Natural killer cell treated with Interleukin-12 subunit alpha and Interleukin-12 subunit beta and Interleukin-15 and Interleukin-18, amount 100 ng/mL, for 72 hours (primary cell): ENCODE results near the gene GKN1. TPM values are rescaled to one million over a fixed set of nuclear protein-coding genes. Genes with fewer than 3 reads are reported as not detected.

Experiments
- ATAC-seq, 2 donors: fragments of 150-1000 bp; cut with Tn5 transposase in 1 of 2; sonication (Bioruptor Pico), chemical (Tn5 transposase) in 1 of 2; 2 replicates each; pipeline ENCODE4 v1.10.0; 2021
- DNase-seq: peaks from one replicate; pipeline ENCODE4 v3.0.0; 2022; ENCODE audit warnings: low spot score
- H3K27ac Mint-ChIP-seq, 2 donors: 1 replicate in 1 of 2; 2 replicates in 1 of 2; pipeline ENCODE4 v1.8.0; 2022; ENCODE audit warnings: mixed read lengths in 2 of 2, mild to moderate bottlenecking in 1 of 2, moderate library complexity in 1 of 2
- H3K27me3 Mint-ChIP-seq, 2 donors: 1 replicate in 1 of 2; 2 replicates in 1 of 2; pipeline ENCODE4 v1.8.0; 2022; ENCODE audit warnings: mixed read lengths in 2 of 2
- H3K36me3 Mint-ChIP-seq: one replicate; pipeline ENCODE4 v1.8.0; 2022; ENCODE audit warnings: mixed read lengths
- H3K4me1 Mint-ChIP-seq, 2 donors: 1 replicate in 1 of 2; 2 replicates in 1 of 2; pipeline ENCODE4 v1.8.0; 2022; ENCODE audit warnings: low read depth in 2 of 2, mixed read lengths in 2 of 2, mild to moderate bottlenecking in 1 of 2
- H3K4me3 Mint-ChIP-seq: one replicate; pipeline ENCODE4 v1.8.0; 2022; ENCODE audit warnings: mixed read lengths
- H3K9me3 Mint-ChIP-seq: 2 replicates; pipeline ENCODE4 v1.8.0; 2022; ENCODE audit warnings: mixed read lengths
- total RNA-seq, 2 donors: library from RNA; stranded (reverse); gene quantifications; one replicate each; pipeline ENCODE4 v1.2.3, GENCODE V29; 2022

Gene GKN1
- total RNA-seq, 2 donors from 2014 or later = not detected

DNA sequence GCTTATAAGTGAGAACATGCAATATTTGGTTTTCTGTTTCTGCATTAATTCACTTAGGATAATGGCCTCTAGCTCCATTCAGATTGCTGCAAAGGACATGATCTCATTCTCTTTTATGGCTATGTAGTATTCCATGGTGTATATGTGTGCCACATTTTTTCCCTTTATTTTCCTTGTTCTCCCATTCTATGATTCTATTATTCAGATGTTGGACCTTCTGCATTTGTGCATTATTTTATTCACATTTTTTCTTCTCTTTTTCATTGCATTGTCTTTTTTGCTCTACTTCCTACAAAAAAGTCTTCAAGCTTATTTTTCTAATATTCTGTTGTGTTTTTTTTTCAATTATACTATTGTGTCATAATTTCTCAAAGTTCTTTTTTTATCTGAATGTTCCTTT, 27.4 kb downstream of the GKN1 start:
- ATAC-seq (no peak), DNase-seq (no peak)
- Mint-ChIP-seq H3K4me3 (no peak overlapping the region), H3K9me3 (peaks cover 5% of the 10 kb centered on the region), H3K27ac (no peak overlapping the region), H3K27me3 (peaks cover 42 to 71% of the 10 kb centered on the region in 2 donors), H3K4me1 (no peaks in the 10 kb centered on the region), H3K36me3 (peaks cover 21% of the 10 kb centered on the region)

DNA sequence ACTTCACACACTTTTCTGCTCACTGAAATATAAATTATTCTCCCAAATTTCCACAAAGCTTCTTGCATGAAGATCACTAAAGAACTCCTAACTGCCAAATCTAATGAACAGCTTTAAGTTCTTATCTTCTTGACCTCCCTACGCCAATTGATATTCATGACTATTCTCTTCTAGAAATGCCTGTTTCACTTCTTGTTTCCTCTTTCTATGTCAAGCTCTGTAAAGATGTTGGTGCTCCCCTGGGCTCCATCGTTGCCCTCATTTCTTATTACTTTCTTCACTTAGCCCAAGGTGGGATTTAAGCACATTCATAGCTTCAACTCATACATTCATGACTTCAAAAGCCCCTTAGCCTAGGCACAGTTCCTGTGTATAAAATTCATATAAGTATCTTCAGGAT, 29.3 kb downstream of the GKN1 start:
- DNase-seq (no peak), ATAC-seq (no peak)
- H3K27me3 Mint-ChIP-seq = peaks cover 37 to 60% of the 10 kb centered on the region in 2 donors
- no peak overlapping the region for H3K4me3 Mint-ChIP-seq
- no peak overlapping the region for H3K27ac Mint-ChIP-seq
- peaks cover 21% of the 10 kb centered on the region for H3K36me3 Mint-ChIP-seq
- H3K9me3 Mint-ChIP-seq = peaks cover 5% of the 10 kb centered on the region
- no peaks in the 10 kb centered on the region for H3K4me1 Mint-ChIP-seq

DNA sequence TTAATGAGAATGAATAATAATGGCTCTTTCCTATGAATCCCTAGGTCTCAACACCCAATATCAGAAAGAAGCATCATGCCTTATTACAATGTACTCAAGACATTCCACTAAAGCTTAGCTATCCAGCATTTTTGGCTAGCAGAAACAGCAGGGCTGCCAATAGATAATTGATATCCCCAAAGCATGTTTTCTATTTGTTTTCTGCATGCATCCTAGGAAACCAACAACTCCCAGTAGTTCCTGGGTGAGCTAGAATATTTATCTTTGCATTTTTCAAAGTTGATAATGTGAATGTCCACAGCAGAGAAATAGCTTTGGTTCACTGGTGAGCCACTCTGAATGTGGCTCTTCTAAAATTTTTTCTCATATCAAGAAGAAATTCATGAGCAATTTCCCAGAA, 32.7 kb downstream of the GKN1 start:
- ATAC-seq (no peak), DNase-seq (no peak)
- Mint-ChIP-seq H3K4me1 (no peaks in the 10 kb centered on the region), H3K9me3 (no peaks in the 10 kb centered on the region), H3K27me3 (peaks cover 35 to 51% of the 10 kb centered on the region in 2 donors), H3K27ac (no peak overlapping the region), H3K4me3 (no peak overlapping the region), H3K36me3 (peaks cover 11% of the 10 kb centered on the region)

DNA sequence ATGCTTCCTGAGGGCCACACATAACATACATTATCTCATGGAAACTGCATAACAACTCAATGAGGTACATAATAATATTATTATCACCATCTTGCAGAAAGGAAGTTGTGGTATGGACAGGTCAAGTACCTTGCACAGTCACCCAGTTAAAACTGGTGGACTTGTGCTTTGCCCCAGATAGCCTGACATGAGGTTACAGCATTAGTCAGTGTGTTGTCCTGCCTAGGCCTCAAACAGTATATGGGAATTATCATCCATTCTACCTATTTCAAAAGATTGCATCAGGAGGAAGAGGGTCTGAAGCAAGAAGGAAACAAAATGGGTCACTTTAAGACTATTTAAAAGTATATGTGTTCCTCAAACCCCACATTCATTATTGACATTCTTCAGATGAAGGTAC, 33.2 kb downstream of the GKN1 start:
- H3K27me3 Mint-ChIP-seq = peaks cover 35 to 51% of the 10 kb centered on the region in 2 donors
- ATAC-seq (no peak), DNase-seq (no peak)
- H3K4me1 Mint-ChIP-seq = peaks cover 3% of the 10 kb centered on the region in 2 donors
- H3K27ac Mint-ChIP-seq = no peak overlapping the region
- no peak overlapping the region for H3K4me3 Mint-ChIP-seq
- peaks cover 1% of the 10 kb centered on the region for H3K9me3 Mint-ChIP-seq
- H3K36me3 Mint-ChIP-seq = peaks cover 8% of the 10 kb centered on the region

DNA sequence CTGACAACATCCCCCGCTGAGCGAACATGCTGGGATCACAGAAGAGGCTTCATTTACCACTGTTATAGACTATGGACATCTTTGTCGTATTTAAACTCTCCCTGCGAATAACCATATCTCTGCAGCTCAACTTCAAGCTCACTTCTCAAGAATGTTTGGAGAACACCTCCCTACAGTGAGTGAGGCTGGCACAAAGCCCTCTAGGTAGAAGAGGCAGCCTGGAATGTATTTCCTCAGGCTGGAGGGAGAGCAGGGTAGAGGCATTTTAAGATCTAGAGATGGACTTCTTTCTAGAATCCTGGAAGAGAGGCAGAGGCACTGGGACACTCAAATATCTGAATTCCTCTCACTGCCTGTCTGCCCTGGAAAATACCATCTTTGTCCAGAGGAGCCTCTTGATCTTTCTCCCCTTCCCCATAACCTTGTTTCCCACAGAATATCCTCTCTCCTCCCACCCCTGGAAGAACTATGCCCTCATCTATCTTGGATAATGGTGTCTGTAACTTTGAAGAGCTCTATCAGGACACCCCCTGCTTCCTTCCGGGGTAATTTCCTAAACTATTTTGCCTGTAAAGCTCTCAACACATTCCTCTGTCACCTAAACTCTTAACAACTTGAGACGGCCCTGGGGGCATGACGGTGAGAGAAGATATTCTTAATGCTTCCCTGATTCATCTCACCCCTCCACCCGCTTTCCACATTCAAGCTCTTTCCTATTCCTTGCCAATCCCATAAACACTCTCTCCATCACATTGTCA, 36.2 kb downstream of the GKN1 start:
- no peaks in the 10 kb centered on the region for H3K36me3 Mint-ChIP-seq
- peaks cover 3% of the 10 kb centered on the region for H3K9me3 Mint-ChIP-seq
- H3K27ac Mint-ChIP-seq = no peak overlapping the region
- peaks cover 46 to 61% of the 10 kb centered on the region in 2 donors for H3K27me3 Mint-ChIP-seq
- no peak for DNase-seq
- no peak for ATAC-seq
- H3K4me3 Mint-ChIP-seq = no peak overlapping the region
- H3K4me1 Mint-ChIP-seq = peaks cover 9 to 16% of the 10 kb centered on the region in 2 donors

DNA sequence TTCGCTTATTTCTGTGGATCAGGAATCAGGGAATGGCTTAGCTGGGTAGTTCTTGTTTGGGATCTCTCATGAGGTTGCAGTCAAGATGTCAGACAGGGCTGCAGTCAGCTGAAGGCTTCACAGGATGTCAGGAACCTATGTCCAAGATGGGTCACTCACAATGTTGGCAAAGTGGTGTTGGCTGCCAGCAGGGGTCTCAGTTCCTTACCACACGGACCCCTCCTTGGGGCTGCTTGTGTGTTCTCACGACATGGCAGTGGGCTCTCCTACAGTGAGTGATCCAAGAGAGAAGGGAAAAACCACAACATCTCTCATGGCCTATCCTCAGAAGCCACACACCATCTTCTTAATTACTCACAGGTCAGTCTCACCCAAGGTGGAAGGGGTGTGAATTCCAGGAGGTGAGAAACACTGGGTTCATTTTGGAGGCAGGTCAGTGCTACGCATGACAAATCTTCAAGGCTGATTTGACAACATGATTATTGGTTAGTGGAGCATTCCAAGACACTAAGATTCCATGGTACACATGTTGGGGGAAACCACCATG, 37.2 kb downstream of the GKN1 start:
- no peaks in the 10 kb centered on the region for H3K36me3 Mint-ChIP-seq
- no peak overlapping the region for H3K27ac Mint-ChIP-seq
- H3K4me1 Mint-ChIP-seq = peaks cover 9 to 16% of the 10 kb centered on the region in 2 donors
- H3K27me3 Mint-ChIP-seq = peaks cover 37 to 50% of the 10 kb centered on the region in 2 donors
- ATAC-seq (no peak), DNase-seq (no peak)
- H3K9me3 Mint-ChIP-seq = peaks cover 3% of the 10 kb centered on the region
- H3K4me3 Mint-ChIP-seq = no peak overlapping the region

DNA sequence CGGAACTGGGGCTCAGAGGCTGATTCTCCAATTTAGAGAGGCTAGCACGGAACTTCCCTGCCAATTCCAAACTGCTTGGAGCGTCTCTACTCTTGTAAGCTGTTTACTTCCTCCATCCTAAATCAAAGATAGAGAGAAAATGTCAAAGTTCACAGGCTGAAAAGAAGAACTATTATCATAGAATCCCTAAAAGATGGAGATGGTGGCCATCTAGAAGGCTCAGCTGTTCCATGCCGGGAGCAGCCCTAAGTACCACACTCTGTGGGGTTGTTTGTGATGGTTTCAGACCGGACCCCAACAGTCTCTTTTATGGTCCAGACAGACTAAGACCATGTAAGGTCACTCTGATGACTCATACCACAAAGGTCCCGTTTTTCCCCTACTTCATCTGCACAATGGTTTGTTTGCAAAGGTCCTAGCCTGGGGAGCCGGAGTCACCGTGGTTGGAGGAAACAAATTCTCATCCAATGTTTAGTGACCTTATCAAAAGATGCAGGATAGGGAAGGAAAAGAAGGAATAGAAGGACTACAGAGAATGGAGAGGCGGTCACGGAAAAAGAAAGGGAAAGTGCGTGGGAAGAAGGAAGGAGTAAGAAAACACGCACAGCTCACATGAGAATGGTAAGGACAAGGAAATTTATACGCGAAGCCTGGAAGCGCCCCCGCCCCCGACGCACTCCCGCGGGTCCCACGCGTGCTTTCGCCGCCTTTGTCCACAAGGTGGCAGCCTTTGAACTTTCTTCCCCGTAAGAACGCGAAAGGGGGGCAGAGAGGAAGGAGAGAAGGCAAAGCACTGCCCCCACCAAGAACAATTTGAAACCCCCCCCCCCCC, 38.1 kb downstream of the GKN1 start:
- no peak for DNase-seq
- H3K4me3 Mint-ChIP-seq = peak overlapping the region; percentile 87
- no peak for ATAC-seq
- peaks cover 3% of the 10 kb centered on the region for H3K9me3 Mint-ChIP-seq
- H3K4me1 Mint-ChIP-seq = peaks cover 9 to 16% of the 10 kb centered on the region in 2 donors
- peak overlapping the region in 1 of 2 donors; percentile 24 for H3K27ac Mint-ChIP-seq
- H3K36me3 Mint-ChIP-seq = no peaks in the 10 kb centered on the region
- peaks cover 45 to 55% of the 10 kb centered on the region in 2 donors for H3K27me3 Mint-ChIP-seq

DNA sequence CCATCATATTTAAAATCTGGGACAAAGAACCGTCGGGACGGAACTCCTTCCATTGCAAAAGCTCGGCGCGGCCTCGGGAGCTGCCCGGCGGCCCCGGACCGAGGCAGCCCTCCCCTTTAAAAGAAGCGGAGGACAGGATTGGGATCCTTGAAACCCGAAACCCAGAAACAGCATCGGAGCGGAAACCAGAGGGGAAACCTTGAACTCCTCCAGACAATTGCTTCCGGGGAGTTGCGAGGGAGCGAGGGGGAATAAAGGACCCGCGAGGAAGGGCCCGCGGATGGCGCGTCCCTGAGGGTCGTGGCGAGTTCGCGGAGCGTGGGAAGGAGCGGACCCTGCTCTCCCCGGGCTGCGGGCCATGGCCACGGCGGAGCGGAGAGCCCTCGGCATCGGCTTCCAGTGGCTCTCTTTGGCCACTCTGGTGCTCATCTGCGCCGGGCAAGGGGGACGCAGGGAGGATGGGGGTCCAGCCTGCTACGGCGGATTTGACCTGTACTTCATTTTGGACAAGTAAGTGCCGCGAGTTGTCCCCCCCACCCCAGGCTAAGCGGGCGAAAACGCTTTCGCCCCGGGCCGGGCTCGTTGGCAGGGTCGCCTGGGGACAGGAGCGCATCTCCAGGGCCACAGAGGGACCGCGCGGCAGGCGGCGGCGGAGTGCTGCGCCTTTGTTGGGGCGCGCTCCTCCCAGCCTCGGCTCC, 38.9 kb downstream of the GKN1 start, which contains the start of gene ANTXR1:
ANTXR1 (plus strand) TSS at position 38 of the 698 bp plus-strand sequence; CDS start at position 359, 321 bp downstream.
- H3K36me3 Mint-ChIP-seq = no peaks in the 10 kb centered on the region

DNA sequence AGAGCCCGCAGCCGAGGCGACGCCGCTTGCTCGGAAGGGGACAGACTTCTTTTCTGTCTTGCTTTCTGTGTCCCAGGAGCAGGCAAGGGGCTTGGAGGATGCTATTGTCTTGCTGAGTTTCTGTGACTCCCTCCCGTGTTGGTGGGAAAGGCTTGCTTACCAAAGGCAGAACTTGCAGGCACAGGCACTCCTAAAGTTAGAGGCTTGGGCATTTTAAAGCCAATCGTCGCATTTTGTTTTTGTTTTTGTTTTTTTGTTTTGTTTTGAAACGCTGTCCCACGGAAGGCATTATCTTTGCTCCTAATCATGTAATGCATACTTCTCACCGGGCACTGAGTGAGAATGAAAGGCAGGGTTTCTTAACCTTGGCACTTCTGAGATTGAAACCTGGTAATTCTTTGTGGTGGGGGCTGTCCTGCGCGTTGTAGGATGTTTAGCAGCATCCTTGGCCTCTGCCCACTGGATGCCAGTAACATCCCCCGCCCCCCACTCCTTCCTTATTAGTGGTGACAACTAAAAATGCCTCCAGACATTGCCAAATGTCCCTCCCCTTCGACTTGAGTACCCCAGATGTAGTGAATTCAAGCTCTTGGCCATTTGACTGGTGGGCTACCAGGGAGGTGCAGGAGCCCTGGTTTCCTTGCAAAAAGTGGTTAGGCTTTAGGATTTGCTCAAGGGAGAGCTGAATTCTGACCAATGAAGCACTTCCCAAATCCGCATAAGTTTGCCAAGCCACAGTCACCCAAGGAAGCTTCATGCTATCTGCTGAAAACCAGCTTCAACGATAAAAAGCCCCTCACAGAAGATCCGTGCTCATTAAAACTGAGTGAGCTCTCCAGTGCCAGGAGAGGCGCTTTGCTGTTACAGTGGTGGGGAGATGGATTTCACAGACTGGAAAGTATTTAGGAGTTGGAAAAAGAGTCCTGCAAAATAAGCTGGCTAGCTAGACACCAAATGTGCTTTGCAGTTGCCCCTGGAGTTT, 39.7 kb downstream of the GKN1 start:
- H3K4me1 Mint-ChIP-seq = peaks cover 9 to 16% of the 10 kb centered on the region in 2 donors
- no peaks in the 10 kb centered on the region for H3K36me3 Mint-ChIP-seq
- DNase-seq (no peak), ATAC-seq (no peak)
- H3K9me3 Mint-ChIP-seq = peaks cover 3% of the 10 kb centered on the region
- no peak overlapping the region for H3K27ac Mint-ChIP-seq
- peak overlapping the region; percentile 87 for H3K4me3 Mint-ChIP-seq
- H3K27me3 Mint-ChIP-seq = peaks cover 51 to 71% of the 10 kb centered on the region in 2 donors

More for the DNA sequence above, 38.9 kb downstream of the GKN1 start, which contains the start of gene ANTXR1:
- H3K27ac Mint-ChIP-seq = peak within 1 kb of the TSS in 1 of 2 donors; percentile 24
- peak; percentile 53 to 60 for ATAC-seq
- peaks cover 9 to 16% of the 10 kb centered on the region in 2 donors for H3K4me1 Mint-ChIP-seq
- H3K4me3 Mint-ChIP-seq = peak within 1 kb of the TSS; percentile 87
- peaks cover 53 to 63% of the 10 kb centered on the region in 2 donors for H3K27me3 Mint-ChIP-seq
- DNase-seq = no peak
- peaks cover 3% of the 10 kb centered on the region for H3K9me3 Mint-ChIP-seq

DNA sequence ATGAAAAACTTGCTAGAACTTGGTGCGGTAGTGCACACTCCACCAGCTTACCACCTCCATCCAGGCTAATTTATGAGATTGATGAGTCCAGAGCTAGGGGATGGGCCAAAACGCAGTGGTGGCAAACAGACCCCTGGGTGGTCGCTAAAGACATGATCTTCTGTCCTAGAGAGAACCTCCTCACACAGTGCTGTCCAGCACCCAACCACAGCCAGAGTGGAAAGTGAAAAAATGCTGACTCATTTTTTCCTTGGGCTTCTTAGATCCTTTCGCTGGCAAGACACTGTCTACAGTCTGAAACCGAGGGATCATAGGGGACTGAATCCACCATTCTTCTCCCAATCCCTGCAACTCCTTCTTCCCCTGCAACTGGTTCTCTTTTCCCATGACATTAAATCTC, 42.6 kb downstream of the GKN1 start:
- peaks cover 52 to 69% of the 10 kb centered on the region in 2 donors for H3K27me3 Mint-ChIP-seq
- ATAC-seq (no peak), DNase-seq (no peak)
- no peak overlapping the region for H3K27ac Mint-ChIP-seq
- no peaks in the 10 kb centered on the region for H3K36me3 Mint-ChIP-seq
- peaks cover 9 to 16% of the 10 kb centered on the region in 2 donors for H3K4me1 Mint-ChIP-seq
- H3K4me3 Mint-ChIP-seq = no peak overlapping the region
- peaks cover 3% of the 10 kb centered on the region for H3K9me3 Mint-ChIP-seq

DNA sequence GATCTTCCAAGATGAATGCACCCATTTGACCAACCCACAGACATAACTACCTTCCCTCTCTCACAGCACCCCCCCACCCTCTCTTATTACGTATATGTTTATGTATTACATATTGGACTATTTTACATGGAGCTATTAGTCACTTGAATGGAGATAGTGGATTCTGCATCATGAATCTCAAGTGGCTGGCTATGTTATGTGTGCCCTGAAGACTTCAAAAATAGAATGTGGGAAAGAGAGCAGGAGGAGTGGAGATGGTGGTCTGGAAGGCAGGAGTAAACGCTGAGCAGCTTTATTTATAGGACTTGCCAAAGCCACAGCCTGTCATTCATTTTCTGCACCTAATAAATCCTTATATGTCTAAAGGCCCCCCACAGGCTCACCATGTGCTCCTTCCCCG, 43.4 kb downstream of the GKN1 start:
- H3K9me3 Mint-ChIP-seq = no peaks in the 10 kb centered on the region
- peaks cover 46 to 61% of the 10 kb centered on the region in 2 donors for H3K27me3 Mint-ChIP-seq

DNA sequence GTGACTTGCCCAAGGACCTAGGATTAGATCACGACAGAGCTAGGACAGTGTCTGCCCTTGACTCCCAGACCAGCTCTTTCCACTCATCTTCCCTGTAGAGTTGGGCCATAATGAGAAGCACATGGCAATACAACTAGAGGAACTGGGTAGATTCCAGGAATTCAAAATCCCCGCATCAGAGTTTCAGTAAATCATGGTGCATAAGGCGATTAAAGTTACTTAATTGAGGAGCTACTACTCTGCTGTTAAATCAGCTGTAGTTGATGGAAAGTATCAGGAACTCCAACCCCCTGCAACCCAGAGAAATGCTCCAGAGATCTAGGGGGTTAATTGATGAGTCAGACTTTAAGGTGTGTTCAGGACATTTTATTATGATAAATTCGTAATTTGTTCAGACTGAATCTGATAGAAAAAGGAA, 44.3 kb downstream of the GKN1 start:
- ATAC-seq (no peak), DNase-seq (no peak)
- H3K4me3 Mint-ChIP-seq = no peak overlapping the region
- peaks cover 42 to 58% of the 10 kb centered on the region in 2 donors for H3K27me3 Mint-ChIP-seq
- no peaks in the 10 kb centered on the region for H3K36me3 Mint-ChIP-seq
- H3K27ac Mint-ChIP-seq = no peak overlapping the region
- H3K9me3 Mint-ChIP-seq = no peaks in the 10 kb centered on the region
- peaks cover 0 to 7% of the 10 kb centered on the region in 2 donors for H3K4me1 Mint-ChIP-seq

More for the DNA sequence above, 43.4 kb downstream of the GKN1 start:
- DNase-seq (no peak), ATAC-seq (no peak)
- H3K27ac Mint-ChIP-seq = no peak overlapping the region
- no peak overlapping the region for H3K4me3 Mint-ChIP-seq
- H3K4me1 Mint-ChIP-seq = peaks cover 4 to 11% of the 10 kb centered on the region in 2 donors
- H3K36me3 Mint-ChIP-seq = no peaks in the 10 kb centered on the region
